WTC11 (cell line): ENCODE data around the gene FOXA3. TPM values are rescaled to one million over a fixed set of nuclear protein-coding genes. Genes with fewer than 3 reads are reported as not detected.

Source experiments
- ATAC-seq: fragments of 200-7000 bp; cut with Tn5 transposase; 2 replicates; pipeline ENCODE4 v1.10.0; 2021; ENCODE audit warnings: mild to moderate bottlenecking, moderate library complexity
- CTCF ChIA-PET: fragments of 300-600 bp; sonication (Branson Sonifier 250); formaldehyde crosslinking; loops from one replicate; lab custom pipeline; 2021; ENCODE audit warnings: antibody characterized with exemption; lab: Charles Lee
- POLR2A ChIA-PET: fragments of 350-600 bp; sonication (Branson Sonifier 250); formaldehyde crosslinking; loops from one replicate; lab custom pipeline; 2021; ENCODE audit warnings: antibody characterized with exemption; lab: Charles Lee
- DNase-seq: peaks from one replicate; pipeline ENCODE4 v3.0.0; 2021; ENCODE audit warnings: low spot score
- H3K27ac Mint-ChIP-seq: 2 replicates; pipeline ENCODE4 v1.8.0; 2021; ENCODE audit warnings: mixed read lengths
- H3K27me3 Mint-ChIP-seq: 2 replicates; pipeline ENCODE4 v1.8.0; 2021; ENCODE audit warnings: low read depth, mild to moderate bottlenecking, moderate library complexity, mixed read lengths
- H3K36me3 Mint-ChIP-seq: 2 replicates; pipeline ENCODE4 v1.8.0; 2021; ENCODE audit warnings: mixed read lengths
- H3K4me1 Mint-ChIP-seq: 2 replicates; pipeline ENCODE4 v1.8.0; 2022; ENCODE audit warnings: mixed read lengths
- H3K4me3 Mint-ChIP-seq: 2 replicates; pipeline ENCODE4 v1.8.0; 2021; ENCODE audit warnings: mild to moderate bottlenecking, moderate library complexity, mixed read lengths
- H3K9me3 Mint-ChIP-seq: 2 replicates; pipeline ENCODE4 v1.8.0; 2021; ENCODE audit warnings: mixed read lengths
- CREB1 ChIP-seq: sonication (generic); formaldehyde crosslinking; IDR thresholded peaks from 2 replicates; pipeline ENCODE4 v1.8.0; 2023; ENCODE audit warnings: mild to moderate bottlenecking, missing genetic modification reagents
- ELF4 ChIP-seq: sonication (generic); formaldehyde crosslinking; IDR thresholded peaks from 2 replicates; pipeline ENCODE4 v1.8.1; 2022; ENCODE audit warnings: low read depth, mild to moderate bottlenecking, moderate library complexity, missing genetic modification reagents
- GABPB1 ChIP-seq: sonication (generic); formaldehyde crosslinking; IDR thresholded peaks from 2 replicates; pipeline ENCODE4 v1.8.1; 2023; ENCODE audit warnings: mild to moderate bottlenecking, missing genetic modification reagents
- GTF2I ChIP-seq: fragments of 250-450 bp; sonication (Bioruptor Pico); conservative IDR thresholded peaks from 2 replicates; pipeline ENCODE4 v1.4.0; 2021; ENCODE audit warnings: mild to moderate bottlenecking
- JUN ChIP-seq: sonication (generic); formaldehyde crosslinking; IDR thresholded peaks from 2 replicates; pipeline ENCODE4 v1.8.0; 2023; ENCODE audit warnings: mild to moderate bottlenecking, missing genetic modification reagents
- KAT7 ChIP-seq: sonication (generic); formaldehyde crosslinking; IDR thresholded peaks from 2 replicates; pipeline ENCODE4 v1.8.1; 2023; ENCODE audit warnings: missing genetic modification reagents, mild to moderate bottlenecking, borderline replicate concordance
- MXD4 ChIP-seq: fragments of 250-450 bp; sonication (Bioruptor Pico); IDR thresholded peaks from 2 replicates; pipeline ENCODE4 v1.8.0; 2021; ENCODE audit warnings: mild to moderate bottlenecking, moderate library complexity, borderline replicate concordance
- NFYB ChIP-seq: sonication (generic); formaldehyde crosslinking; conservative IDR thresholded peaks from 2 replicates; pipeline ENCODE4 v1.8.0; 2022; ENCODE audit warnings: low read depth, missing genetic modification reagents
- NR3C1 ChIP-seq: sonication (generic); formaldehyde crosslinking; conservative IDR thresholded peaks from 2 replicates; pipeline ENCODE4 v1.8.1; 2023; ENCODE audit warnings: low read depth, mild to moderate bottlenecking, missing genetic modification reagents
- RORB ChIP-seq: fragments of 250-450 bp; sonication (Bioruptor Pico); IDR thresholded peaks from 2 replicates; pipeline ENCODE4 v1.9.0; 2021; ENCODE audit warnings: mild to moderate bottlenecking
- TP53 ChIP-seq: sonication (generic); formaldehyde crosslinking; IDR thresholded peaks from 2 replicates; pipeline ENCODE4 v1.8.1; 2023; ENCODE audit warnings: mild to moderate bottlenecking, missing genetic modification reagents
- ZNF416 ChIP-seq: fragments of 250-450 bp; sonication (Bioruptor Pico); IDR thresholded peaks from 2 replicates; pipeline ENCODE4 v1.9.0; 2021; ENCODE audit warnings: mild to moderate bottlenecking, inconsistent platforms
- ZNF423 ChIP-seq: fragments of 250-450 bp; sonication (Bioruptor Pico); IDR thresholded peaks from 2 replicates; pipeline ENCODE4 v2.1.2; 2022; ENCODE audit warnings: mild to moderate bottlenecking, moderate library complexity
- total RNA-seq: library from RNA; stranded (reverse); gene quantifications from 3 replicates; pipeline ENCODE4 v1.2.3, GENCODE V29; 2021
- TF ChIP-seq, protein P1 (sequence below): fragments of 250-450 bp; sonication (Bioruptor Pico); conservative IDR thresholded peaks from 2 replicates; pipeline ENCODE4 v1.9.0; 2021; ENCODE audit warnings: mild to moderate bottlenecking
- TF ChIP-seq, protein P2 (sequence below): sonication (generic); formaldehyde crosslinking; IDR thresholded peaks from 2 replicates; pipeline ENCODE4 v1.8.1; 2022; ENCODE audit warnings: mild to moderate bottlenecking, missing genetic modification reagents, moderate library complexity, borderline replicate concordance
- TF ChIP-seq, protein P3 (sequence below): sonication (generic); formaldehyde crosslinking; conservative IDR thresholded peaks from 2 replicates; pipeline ENCODE4 v1.8.1; 2022; ENCODE audit warnings: mild to moderate bottlenecking, missing genetic modification reagents
- TF ChIP-seq, protein P4 (sequence below): sonication (generic); formaldehyde crosslinking; IDR thresholded peaks from 2 replicates; pipeline ENCODE4 v1.8.1; 2022; ENCODE audit warnings: low read depth, mild to moderate bottlenecking, moderate library complexity, missing genetic modification reagents, borderline replicate concordance
- TF ChIP-seq, protein P5 (sequence below): sonication (generic); formaldehyde crosslinking; IDR thresholded peaks from 2 replicates; pipeline ENCODE4 v1.8.1; 2022; ENCODE audit warnings: mild to moderate bottlenecking, moderate library complexity, missing genetic modification reagents
- TF ChIP-seq, protein P6 (sequence below): fragments of 250-450 bp; sonication (Bioruptor Pico); IDR thresholded peaks from 2 replicates; pipeline ENCODE4 v1.9.0; 2021; ENCODE audit warnings: mild to moderate bottlenecking, borderline replicate concordance
- TF ChIP-seq, protein P7 (sequence below): sonication (generic); formaldehyde crosslinking; conservative IDR thresholded peaks from 2 replicates; pipeline ENCODE4 v1.8.1; 2023; ENCODE audit warnings: mild to moderate bottlenecking, low read depth, missing genetic modification reagents, moderate library complexity

The FOXA3 gene
- total RNA-seq, 1 experiment from 2014 or later = 20.7 TPM

DNA sequence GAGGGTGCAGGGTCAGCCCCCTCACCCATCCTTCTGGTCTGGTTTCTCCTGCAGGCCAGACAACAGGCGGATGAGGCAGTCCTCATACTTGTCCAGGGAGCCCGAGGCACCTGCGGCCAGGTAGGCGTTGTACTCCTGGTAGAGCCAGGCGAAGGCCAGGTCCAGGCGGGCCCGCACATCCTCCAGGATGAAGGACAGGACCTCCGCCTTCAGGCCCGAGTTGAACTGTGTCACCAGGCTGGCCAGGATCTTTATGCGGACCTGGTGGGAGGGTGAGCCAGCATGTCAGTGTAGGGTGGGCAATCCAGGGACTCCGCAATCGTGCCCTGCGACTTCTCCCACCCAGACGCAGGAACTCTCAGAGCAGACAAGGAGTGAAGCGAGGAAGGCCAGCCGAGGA, 35.2 kb upstream of the FOXA3 start (continued):
- TF ChIP-seq, protein P1, sequence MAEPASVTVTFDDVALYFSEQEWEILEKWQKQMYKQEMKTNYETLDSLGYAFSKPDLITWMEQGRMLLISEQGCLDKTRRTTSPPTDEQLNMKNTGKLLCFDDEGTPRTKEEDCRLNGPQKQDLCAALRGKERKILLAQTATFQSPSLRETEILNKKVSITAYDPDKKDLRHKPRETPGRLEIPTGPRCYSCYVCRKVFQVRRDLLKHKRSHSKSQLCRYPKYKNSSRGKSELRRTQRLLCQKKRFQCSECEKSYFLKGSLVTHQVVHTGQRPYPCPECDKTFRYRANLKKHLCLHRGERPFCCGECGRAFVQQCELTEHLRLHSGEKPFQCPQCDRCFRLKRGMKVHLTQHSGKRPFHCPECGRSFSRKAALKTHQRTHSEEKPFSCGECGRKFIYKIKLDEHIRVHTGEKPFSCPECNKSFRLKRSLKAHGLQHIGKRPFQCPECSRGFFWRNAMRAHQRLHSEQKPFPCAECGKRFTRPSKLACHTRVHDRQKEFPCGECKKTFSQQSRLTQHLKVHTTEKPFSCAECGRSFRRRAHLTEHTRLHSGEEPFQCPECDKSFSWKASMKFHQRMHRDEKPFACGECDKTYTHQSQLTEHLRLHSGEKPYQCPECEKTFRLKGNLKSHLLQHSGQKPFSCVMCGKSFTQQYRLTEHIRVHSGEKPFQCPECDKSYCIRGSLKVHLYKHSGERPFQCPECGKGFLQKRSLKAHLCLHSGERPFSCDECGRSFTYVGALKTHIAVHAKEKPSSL (CRISPR knock-in tag) = no peak
- TF ChIP-seq KAT7 (CRISPR knock-in tag) (no peak), NFYB (CRISPR knock-in tag) (no peak)
- TF ChIP-seq, protein P2, sequence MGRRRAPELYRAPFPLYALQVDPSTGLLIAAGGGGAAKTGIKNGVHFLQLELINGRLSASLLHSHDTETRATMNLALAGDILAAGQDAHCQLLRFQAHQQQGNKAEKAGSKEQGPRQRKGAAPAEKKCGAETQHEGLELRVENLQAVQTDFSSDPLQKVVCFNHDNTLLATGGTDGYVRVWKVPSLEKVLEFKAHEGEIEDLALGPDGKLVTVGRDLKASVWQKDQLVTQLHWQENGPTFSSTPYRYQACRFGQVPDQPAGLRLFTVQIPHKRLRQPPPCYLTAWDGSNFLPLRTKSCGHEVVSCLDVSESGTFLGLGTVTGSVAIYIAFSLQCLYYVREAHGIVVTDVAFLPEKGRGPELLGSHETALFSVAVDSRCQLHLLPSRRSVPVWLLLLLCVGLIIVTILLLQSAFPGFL = no peak
- TF ChIP-seq, all 79 proteins: peak for 0

DNA sequence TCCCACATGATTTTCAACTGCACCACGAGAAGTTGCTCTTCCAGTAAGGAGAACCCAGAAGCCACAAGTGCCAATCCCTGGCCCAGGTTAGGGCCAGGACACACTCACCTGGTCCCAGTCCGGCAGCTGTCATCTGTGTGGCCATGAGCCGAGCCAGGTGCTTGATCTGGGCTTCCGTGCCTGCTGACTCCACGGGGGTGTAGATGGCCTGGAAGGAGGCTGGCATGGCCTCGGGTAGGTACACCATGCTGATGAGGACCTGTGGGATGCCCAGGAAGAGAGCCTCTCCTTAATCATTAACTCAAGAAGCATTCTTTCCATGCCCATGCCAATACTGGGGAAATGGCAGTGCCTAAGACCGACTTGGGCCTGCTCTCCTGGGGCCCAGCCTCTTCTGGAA, 29.2 kb upstream of the FOXA3 start:
- Mint-ChIP-seq H3K27ac (no peak overlapping the region), H3K36me3 (peaks cover 78% of the 10 kb centered on the region), H3K4me3 (no peak overlapping the region)
- POLR2A ChIA-PET = no interaction called here
- no peak for ATAC-seq
- TF ChIP-seq, protein P3, sequence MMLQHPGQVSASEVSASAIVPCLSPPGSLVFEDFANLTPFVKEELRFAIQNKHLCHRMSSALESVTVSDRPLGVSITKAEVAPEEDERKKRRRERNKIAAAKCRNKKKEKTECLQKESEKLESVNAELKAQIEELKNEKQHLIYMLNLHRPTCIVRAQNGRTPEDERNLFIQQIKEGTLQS = no peak
- TF ChIP-seq GTF2I (CRISPR knock-in tag) = no peak
- TF ChIP-seq, protein P2 = no peak
- TF ChIP-seq, all 79 proteins: peak for 0
- DNase-seq = no peak
- no peaks in the 10 kb centered on the region for H3K4me1 Mint-ChIP-seq
- H3K27me3 Mint-ChIP-seq = no peaks in the 10 kb centered on the region
- H3K9me3 Mint-ChIP-seq = no peaks in the 10 kb centered on the region
- CTCF ChIA-PET = interaction anchor here (2.1 kb wide), 1 partner anchor 18 kb away, joined by 10 read pairs; no protein-coding TSS in a partner anchor

DNA sequence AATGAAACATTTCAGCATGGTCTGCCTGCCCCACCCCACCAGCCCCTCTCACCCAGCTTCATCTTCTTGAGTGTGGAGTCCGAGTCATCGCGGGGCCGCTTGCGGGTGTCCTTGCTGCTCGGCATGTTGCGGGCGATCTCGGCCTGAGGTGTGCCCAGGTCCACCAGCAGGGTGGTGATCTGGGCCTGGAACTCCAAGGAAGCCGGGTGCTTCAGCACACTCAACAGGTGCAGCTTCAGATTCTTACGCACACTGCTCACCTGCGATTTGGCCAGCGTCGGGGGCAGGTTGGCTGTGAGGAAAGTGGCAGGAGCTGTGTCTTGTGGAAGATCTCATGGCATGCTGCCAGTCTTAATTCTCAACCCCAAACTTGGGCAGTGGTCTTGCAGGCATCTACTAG, 21.9 kb upstream of the FOXA3 start:
- ChIA-PET CTCF (interaction anchor here (2.4 kb wide), 1 partner anchor 25 kb away, joined by 9 read pairs; no protein-coding TSS in a partner anchor), POLR2A (no interaction called here)
- H3K4me1 Mint-ChIP-seq = no peaks in the 10 kb centered on the region
- H3K4me3 Mint-ChIP-seq = no peak overlapping the region
- H3K27me3 Mint-ChIP-seq = no peaks in the 10 kb centered on the region
- H3K9me3 Mint-ChIP-seq = no peaks in the 10 kb centered on the region
- ATAC-seq (no peak), DNase-seq (no peak)
- peaks cover 81% of the 10 kb centered on the region for H3K36me3 Mint-ChIP-seq
- no peak overlapping the region for H3K27ac Mint-ChIP-seq
- TF ChIP-seq, protein P4, sequence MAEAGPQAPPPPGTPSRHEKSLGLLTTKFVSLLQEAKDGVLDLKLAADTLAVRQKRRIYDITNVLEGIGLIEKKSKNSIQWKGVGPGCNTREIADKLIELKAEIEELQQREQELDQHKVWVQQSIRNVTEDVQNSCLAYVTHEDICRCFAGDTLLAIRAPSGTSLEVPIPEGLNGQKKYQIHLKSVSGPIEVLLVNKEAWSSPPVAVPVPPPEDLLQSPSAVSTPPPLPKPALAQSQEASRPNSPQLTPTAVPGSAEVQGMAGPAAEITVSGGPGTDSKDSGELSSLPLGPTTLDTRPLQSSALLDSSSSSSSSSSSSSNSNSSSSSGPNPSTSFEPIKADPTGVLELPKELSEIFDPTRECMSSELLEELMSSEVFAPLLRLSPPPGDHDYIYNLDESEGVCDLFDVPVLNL = no peak
- TF ChIP-seq RORB (CRISPR knock-in tag) (no peak), CREB1 (CRISPR knock-in tag) (no peak), GABPB1 (CRISPR knock-in tag) (no peak), TP53 (CRISPR knock-in tag) (no peak), ZNF423 (CRISPR knock-in tag) (no peak), ZNF416 (CRISPR knock-in tag) (no peak), ELF4 (no peak), JUN (CRISPR knock-in tag) (no peak), NR3C1 (CRISPR knock-in tag) (no peak), MXD4 (CRISPR knock-in tag) (no peak)
- TF ChIP-seq, protein P5, sequence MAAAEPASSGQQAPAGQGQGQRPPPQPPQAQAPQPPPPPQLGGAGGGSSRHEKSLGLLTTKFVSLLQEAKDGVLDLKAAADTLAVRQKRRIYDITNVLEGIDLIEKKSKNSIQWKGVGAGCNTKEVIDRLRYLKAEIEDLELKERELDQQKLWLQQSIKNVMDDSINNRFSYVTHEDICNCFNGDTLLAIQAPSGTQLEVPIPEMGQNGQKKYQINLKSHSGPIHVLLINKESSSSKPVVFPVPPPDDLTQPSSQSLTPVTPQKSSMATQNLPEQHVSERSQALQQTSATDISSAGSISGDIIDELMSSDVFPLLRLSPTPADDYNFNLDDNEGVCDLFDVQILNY (CRISPR knock-in tag) = no peak
- TF ChIP-seq, protein P6, sequence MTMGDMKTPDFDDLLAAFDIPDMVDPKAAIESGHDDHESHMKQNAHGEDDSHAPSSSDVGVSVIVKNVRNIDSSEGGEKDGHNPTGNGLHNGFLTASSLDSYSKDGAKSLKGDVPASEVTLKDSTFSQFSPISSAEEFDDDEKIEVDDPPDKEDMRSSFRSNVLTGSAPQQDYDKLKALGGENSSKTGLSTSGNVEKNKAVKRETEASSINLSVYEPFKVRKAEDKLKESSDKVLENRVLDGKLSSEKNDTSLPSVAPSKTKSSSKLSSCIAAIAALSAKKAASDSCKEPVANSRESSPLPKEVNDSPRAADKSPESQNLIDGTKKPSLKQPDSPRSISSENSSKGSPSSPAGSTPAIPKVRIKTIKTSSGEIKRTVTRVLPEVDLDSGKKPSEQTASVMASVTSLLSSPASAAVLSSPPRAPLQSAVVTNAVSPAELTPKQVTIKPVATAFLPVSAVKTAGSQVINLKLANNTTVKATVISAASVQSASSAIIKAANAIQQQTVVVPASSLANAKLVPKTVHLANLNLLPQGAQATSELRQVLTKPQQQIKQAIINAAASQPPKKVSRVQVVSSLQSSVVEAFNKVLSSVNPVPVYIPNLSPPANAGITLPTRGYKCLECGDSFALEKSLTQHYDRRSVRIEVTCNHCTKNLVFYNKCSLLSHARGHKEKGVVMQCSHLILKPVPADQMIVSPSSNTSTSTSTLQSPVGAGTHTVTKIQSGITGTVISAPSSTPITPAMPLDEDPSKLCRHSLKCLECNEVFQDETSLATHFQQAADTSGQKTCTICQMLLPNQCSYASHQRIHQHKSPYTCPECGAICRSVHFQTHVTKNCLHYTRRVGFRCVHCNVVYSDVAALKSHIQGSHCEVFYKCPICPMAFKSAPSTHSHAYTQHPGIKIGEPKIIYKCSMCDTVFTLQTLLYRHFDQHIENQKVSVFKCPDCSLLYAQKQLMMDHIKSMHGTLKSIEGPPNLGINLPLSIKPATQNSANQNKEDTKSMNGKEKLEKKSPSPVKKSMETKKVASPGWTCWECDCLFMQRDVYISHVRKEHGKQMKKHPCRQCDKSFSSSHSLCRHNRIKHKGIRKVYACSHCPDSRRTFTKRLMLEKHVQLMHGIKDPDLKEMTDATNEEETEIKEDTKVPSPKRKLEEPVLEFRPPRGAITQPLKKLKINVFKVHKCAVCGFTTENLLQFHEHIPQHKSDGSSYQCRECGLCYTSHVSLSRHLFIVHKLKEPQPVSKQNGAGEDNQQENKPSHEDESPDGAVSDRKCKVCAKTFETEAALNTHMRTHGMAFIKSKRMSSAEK (CRISPR knock-in tag) = no peak
- TF ChIP-seq, protein P7, sequence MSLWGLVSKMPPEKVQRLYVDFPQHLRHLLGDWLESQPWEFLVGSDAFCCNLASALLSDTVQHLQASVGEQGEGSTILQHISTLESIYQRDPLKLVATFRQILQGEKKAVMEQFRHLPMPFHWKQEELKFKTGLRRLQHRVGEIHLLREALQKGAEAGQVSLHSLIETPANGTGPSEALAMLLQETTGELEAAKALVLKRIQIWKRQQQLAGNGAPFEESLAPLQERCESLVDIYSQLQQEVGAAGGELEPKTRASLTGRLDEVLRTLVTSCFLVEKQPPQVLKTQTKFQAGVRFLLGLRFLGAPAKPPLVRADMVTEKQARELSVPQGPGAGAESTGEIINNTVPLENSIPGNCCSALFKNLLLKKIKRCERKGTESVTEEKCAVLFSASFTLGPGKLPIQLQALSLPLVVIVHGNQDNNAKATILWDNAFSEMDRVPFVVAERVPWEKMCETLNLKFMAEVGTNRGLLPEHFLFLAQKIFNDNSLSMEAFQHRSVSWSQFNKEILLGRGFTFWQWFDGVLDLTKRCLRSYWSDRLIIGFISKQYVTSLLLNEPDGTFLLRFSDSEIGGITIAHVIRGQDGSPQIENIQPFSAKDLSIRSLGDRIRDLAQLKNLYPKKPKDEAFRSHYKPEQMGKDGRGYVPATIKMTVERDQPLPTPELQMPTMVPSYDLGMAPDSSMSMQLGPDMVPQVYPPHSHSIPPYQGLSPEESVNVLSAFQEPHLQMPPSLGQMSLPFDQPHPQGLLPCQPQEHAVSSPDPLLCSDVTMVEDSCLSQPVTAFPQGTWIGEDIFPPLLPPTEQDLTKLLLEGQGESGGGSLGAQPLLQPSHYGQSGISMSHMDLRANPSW (CRISPR knock-in tag) = no peak
